Inflammatory macrophage (primary cell): ENCODE results near the gene DBF4B.
"Not testable (repeated sequence)": the region's sequence is repeated elsewhere in the genome, so short reads cannot be mapped to it uniquely, and the experiment has no call there.

ENCODE experiments used
- DNase-seq, 2 donors: peaks; one replicate each; pipeline ENCODE4 v3.0.0-alpha.2; 2020 to 2022
- total RNA-seq, 18 experiments: gene quantifications; one replicate each; lab custom pipeline; 2026; ENCODE audit warnings: mixed read lengths in 6 of 18, inconsistent platforms in 2 of 18; lab: John Stamatoyannopoulos, UW

The DBF4B gene, protein sequence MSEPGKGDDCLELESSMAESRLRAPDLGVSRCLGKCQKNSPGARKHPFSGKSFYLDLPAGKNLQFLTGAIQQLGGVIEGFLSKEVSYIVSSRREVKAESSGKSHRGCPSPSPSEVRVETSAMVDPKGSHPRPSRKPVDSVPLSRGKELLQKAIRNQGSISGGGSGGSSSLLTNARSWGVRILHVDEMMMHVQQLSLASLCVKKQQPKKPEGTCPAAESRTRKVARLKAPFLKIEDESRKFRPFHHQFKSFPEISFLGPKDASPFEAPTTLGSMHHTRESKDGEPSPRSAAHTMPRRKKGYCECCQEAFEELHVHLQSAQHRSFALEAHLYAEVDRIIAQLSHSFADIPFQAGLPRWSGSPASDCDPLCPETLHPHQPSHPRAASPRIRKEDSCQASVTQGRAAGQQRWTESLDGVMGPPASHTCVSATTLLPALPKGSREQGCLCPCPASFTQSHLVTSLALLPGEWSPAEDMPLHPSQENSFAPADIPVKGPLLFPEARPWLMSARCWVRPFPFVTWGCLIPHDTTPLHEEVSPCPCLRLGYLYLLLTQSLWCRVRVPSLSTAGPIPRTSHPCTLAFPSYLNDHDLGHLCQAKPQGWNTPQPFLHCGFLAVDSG
- total RNA-seq: 2.1 to 9.9 (median 5.8) reads per million in 18 experiments

DNA sequence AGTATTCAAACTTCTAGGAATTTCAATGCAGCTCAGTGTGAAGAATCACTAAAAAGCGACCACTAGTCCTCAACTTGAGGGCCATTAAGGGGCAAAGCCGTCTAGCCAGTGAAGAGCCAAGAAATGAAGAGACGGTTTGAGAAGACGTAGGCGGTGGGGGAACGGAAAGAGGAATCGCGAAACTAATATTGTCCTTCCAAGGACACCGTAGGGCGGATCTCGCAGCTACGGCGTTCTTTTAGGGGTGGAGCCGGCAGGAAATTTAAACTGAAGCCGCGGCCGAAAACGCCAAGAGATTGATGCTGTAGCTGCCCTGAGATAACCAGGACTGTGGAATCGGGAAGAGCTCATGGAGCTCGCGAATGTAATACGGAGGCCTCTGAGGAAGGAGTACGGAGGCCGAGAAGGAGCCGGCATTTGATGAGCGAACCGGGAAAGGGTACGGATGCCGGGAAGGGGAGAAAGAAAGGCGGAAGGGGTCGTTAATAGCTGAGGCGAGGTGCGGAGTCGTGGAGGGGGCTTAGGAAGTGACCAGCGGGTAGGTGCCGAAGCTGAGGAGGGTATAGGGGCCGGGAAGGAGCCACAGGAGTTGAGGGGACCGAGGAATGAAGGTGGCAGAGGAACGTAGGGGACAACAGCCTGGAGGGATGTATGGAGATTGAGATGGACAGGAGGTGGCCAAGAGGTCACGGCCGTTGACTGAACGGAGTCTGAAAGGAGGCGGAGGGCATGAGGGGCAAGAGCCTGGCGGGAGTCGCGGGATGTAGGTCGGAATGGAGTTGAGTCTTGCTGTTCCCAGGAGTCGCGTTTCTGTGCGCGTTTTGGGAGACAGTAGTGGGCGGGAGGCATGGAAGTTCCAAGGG is at the start of gene DBF4B:
Gene DBF4B (plus strand): TSS at position 265 of the 863 bp plus-strand sequence. CDS start 156 bp downstream, at position 421.
- peak; percentile 94 to 95 for DNase-seq

DNA sequence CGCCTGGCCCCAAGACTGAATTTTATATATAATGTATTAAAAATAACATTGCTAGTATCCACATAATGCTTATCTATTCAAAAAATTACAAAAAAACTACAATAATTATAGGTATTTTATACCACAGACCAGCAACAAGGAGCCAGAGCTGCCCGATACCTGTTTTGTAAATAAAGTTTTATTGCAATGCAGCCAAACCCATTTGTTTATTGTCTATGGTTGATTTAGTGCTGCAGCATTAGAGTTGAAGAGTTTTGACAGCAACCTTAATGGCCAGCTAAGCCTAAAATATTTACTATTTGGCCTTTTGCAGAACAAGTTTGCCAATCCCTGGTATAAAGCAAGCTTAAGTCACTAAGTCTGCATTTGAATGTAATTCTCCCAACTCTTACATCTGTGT is 46.6 kb upstream of the DBF4B start:
- DNase-seq: no peak

DNA sequence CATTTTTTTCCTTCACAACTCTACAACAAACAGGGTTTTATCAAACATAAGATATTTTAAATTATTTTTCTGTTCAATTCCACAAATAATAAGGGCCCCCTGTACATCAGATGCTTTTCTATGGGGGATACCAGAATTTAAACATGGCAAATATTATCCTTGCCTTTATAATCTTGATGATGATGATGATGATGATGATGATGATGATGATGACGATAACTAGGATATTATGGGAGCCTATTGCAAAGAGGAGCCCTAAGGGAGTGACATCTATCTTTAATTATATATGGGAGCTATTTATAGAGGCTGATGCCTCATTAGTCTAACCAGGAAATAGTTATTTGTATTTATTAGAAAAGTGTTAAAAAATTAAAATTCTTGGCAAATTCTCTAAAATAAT is 45.4 kb upstream of the DBF4B start:
- DNase-seq: no peak

DNA sequence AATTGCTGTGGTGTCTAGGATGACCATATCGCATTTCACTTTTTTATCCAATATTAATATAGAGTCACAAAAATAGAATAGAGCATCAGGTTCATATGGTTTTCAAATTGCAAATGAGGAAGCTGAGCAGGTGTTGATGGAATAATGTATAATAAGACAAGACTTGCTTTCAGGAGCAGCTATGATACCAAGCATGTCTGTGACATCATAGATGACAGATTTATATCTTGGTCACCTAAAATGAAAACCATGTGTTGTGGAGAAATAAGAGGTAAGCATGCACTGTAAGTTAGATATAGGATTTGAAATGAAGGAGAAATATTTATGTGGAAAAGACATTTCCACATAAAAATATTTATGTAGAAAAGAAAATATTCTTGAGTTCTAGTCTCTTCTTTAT is 43.6 kb upstream of the DBF4B start:
- no peak for DNase-seq

DNA sequence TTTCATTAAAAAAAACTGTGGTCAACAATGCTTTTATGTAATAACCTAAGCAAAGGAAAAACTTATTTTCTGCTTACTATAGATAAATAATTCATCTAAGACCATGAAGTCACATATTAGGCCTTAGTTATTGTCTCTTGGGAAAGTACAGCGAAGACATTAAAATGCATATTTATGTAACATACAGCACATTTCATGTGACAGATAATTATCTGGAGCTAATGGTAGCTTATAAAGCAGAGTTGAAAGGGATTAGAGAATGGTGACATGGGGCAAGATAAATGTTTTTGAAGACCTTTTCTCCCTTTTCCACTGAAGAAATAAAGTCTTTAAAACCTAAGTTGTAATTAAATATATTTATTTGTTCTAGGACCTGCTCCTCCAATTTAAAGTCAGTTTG is 42.5 kb upstream of the DBF4B start:
- no peak for DNase-seq

DNA sequence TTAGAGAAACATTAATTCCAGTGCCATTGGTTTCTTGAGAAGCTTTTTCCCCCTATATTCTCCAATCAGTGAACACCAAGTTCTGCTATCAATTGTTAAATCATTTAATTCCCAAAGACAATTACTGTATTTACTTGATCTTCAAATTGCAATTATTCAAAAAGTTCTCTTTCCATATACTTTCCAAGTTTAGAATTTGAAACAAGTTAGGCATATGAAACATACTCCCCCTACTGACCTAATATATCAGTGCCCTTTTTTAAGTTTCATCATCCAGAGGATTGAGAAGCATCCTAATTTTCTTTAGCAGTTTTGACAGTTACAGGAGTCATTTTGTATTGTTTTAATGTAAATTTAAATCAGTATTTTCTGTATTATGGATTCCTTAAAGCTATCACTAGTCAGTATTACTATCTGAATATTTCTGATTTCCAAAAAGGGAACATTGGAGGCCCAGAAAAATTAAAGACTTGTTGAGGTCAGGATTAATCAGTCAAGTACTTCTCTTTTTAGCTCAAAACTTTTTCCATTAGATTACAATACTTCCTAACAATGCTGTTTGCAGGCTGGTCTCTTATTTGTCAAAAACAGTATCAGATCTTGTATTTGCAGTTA is 35.9 kb upstream of the DBF4B start:
- DNase-seq: peak in 1 of 2 donors; percentile 54

DNA sequence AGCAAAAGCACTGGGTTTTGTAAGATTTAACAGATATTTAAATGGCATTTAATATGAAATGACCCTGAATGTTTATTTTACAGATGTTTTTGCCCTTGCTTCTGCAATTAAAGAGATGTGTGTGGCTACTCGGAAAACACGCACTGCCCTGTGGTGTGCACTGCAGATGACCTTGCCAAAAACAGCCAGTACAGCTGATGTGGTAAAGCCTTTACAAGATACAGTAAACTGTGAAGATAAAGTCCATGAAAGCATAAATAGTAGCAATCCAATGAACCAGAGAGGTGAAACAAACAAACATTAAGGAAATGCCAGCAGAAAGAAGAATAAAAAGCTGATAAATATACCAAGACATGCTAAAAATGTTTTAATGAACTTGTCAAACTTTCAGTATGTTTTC is 34.6 kb upstream of the DBF4B start:
- DNase-seq: no peak

DNA sequence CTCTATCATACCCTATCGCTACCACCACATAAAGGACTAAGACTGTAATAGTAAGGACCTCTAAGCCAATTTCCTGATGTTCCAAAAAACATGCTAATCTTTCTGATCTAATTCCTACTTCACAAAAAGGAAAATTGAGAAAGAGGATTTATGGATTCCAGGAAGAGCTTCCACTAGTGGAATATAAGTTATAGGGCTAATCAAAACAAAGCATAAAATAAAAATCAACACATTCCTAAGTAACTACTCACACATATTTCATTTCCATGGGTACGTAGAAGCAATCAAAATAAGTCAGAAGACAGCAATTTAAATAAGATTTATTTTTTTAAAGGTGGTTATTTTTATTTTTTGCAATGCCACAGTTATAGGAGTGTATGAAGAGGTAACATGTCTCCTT is 31.3 kb upstream of the DBF4B start:
- DNase-seq: no peak

DNA sequence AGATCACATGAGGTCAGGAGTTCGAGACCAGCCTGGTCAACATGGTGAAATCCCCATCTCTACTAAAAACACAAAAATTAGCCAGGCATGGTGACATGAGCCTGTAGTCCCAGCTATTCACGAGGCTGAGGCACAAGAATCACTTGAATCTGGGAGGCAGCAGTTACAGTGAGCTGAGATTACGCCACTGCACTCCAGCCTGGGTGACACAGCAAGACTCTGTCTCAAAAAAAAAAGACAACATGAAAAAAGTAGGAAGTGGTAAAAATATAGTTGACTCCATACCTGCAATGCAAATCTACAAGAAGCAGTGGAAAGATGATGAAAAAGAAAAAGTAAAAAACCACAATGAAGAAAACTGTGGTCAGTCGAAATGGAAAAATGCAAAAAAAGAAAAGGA is 25.2 kb upstream of the DBF4B start:
- peak; percentile 59 to 75 for DNase-seq

DNA sequence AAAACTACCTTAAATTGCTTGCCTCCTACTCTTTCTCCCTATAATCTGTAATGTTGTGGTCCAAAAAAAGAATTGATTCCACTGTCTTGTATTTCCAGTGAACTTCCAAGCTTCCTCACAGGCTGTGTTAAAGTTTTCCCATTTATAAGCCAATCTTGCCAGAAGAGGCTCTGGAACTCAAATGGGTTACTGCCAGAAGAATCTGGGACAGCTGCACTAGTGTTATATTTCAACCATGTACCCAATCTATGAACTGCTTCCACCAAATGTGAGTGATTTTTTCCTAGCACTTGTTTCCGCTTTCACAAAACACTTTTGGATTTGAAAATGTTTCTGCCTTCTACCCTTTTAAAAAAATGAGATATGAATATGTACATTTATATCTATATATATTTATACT is 20.7 kb upstream of the DBF4B start:
- no peak for DNase-seq

DNA sequence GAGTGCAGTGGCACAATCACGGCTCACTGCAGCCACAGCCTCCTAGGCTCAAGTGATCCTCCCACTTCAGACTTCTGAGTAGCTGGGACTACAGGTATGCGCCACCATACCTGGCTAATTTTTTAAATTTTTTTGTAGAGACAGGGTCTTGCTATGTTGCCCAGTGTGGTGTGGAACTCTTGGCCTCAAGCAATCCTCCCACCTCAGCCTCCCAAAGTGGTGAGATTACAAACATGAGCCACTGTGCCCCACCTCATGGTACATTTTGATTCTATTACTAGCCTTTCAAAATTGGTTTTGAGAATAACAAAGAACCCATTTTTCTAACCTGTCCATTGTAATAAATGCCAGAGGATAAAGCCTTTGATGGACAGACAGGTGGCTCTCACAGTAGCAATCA is 20.3 kb upstream of the DBF4B start:
- DNase-seq: no peak

DNA sequence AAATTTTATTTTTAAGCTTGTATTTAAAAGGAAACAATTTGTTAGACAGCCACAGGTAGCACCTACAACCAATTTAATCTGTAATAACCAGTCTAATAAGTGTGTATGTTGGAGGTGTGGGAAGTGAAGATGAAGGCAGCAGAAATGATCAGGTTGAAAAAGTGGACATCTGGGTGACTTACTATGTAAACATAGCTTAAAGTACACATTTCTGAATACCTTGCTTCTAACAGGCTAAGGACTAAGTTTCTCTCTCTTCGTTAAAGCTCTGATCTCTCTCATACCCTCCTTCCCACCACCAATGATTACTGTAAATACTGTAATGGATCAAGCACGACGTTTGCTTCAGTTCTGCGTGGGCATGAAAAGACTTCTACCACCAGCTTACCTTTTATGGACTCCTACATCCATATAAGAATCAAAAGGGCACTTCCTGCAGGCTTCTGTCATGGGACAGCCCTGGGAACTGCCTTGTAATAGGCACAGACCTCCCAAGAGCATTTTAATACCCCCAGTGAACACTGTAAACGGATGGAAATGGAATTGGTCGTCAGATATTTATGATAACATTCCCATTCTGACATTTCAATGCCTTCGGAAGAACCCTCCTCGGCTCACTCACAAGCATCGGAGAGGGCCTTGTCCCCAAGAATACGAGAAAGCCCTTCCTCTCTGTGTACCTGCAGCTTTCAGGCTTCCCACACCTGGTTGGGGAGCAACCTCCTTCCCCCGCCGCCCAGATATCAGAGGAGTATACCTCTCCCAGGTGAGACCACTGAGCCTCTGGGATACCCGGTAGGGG is 19.6 kb upstream of the DBF4B start:
- DNase-seq: no peak

DNA sequence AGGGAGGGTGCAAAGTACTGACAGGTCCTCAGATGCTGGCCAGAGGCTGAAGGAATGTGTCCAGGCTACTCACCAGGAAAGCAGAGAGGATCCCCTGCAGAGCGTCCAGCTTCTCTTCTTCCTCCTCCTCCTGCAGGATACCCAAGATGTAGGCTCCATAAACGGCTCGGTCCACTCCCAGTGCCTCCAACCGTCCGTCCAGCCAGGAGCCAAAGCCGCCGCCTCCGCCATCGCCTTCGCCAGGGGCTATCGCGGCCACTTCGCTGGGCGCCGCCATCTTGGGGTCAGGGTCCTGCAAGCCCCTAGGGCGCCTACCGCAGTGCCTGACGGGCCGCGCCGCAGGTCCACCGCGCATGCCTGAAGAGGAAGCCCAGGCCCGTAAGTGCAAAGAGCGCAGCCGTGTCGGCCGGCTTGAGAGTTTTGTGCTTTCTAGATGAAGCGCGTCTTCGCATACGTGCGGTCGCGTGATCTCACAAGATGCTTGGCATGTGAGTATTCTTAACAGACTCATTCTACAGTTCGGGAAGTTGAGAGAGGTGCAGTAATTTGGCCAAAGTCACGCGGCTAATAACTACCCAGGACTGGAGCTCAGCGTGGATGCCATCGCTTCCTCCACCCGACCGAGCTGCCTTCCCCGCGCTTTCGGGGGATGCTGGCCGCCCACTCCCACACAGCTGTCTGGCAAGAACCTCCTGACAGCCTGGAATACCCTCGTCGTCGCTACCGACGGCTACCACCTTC is 18.8 kb upstream of the DBF4B start, which contains the start of gene CCDC43:
Gene CCDC43 (minus strand): TSS at position 300 of the 741 bp plus-strand sequence. CDS start 23 bp downstream, at position 277.
- peak; percentile 93 to 95 for DNase-seq

DNA sequence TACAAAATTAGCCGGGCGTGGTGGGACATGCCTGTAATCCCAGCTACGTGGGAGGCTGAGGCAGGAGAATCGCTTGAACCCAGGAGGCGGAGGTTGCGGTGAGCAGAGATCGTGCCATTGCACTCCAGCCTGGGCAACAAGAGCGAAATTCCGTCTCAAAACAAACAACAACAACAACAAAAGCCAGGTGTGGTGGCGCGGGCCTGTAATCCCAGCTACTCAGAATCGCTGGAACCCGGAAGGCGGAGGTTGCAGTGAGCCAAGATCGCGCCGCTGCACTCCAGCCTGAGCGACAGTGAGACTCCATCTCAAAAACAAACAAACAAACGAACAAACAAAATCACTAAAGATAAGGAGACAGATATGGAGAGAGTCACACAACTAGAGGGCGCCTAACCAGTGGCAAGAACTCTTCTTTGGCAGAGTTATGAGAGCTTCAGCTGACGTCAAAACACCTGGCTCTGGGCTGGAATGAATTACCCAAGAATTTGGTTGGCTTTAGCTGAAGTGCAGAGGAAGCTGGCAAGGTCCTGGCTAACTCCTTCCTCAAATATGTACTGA is 17.6 kb upstream of the DBF4B start:
- peak in 1 of 2 donors; percentile 3 for DNase-seq

DNA sequence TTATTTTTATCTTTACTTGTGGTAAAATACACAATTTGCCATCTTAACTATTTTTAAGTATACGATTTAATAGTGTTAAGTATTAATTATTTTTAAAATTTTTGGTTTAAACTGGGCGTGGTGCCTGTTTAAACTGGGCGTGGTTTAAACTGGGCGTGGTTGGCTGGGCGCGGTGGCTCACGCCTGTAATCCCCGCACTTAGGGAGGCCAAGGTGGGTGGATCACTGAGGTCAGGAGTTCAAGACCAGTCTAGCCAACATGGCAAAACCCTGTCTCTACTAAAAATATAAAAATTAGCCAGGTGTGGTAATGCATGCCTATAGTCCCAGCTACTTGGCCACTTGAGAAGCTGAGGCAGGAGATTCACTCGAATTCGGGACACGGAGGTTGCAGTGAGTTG is 14.9 kb upstream of the DBF4B start:
- no peak for DNase-seq

DNA sequence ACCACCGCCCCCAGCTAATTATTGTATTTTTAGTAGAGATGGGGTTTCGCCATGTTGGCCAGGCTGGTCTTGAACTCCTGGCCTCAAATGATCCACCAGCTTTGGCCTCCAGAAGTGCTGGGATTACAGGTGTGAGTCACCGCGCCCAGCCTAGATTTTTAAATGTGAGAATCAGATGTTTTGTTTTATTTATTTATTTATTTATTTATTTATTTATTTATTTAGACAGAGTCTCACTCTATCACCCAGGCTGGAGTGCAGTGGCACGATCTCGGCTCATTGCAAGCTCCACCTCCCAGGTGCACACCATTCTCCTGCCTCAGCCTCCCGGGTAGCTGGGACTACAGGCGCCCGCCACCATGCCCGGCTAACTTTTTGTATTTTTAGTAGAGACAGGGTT is 8.2 kb upstream of the DBF4B start:
- not testable (repeated sequence) for DNase-seq

DNA sequence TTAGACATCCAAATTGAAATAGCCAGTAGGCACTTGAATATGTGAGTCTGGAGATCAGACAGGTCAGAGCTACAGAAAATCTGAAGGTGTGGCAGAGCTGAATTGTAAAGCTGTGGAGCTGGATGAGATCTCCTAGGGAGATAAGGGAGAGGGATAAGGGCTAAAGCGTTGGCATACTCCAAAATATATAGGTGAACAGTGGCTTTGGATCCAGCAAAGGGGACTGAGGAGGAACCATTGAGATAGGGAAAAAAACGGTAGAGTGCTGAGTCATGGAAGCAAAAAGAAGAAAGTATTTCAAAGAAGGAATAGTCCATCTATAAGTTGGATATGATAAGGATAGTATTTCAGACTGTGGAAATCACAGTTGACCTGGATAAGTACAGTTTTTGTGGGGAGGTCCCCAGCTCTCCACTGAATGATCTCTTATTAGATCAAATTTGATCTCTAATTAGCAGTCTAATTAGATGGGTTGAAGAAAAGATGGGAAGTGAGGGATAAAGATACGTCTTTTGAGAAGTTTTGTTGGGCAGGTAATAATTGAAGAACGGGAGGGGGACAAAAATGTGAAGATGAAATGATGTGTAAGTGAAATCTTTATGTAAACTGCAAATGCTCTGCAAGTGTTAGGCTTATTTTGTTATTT is 587 bp upstream of the DBF4B start:
- DNase-seq: no peak

DNA sequence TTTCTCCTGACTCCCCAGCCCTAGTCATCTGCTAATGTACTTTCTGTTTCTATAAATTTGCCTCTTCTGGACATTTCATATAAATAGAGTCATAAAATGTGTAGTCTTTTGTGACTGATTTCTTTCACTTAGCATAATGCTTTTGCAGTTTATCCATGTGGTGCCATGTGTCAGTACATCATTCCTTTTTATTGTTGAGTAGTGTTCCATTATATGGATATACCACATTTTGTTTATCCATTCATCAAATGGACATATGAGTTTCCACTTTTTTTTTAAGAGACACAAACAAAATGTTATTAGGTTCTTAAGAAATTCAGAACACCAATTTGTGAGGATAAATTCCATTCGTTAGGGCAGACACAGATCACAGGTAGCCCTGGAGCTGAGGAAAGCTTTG is 11.0 kb downstream of the DBF4B start:
- no peak for DNase-seq

DNA sequence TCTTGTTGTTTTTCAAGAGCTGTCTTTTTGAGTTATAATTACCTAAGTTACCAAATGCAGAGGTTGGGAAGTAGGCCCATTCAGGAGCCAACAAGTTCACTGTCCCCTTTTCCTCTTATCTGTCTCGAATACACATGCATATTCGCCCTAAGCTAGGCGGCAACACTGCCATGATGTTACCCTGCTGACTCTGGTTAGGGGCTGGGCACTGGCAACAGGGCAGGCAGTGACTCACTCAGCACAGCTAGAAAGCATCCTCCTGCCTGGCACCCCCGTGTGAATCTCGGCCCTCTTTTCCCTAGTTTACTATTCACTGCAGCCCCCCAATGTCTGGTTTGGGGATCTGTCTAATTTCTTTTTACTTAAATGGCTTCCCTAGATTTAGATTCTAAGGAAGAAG is 13.8 kb downstream of the DBF4B start:
- no peak for DNase-seq

DNA sequence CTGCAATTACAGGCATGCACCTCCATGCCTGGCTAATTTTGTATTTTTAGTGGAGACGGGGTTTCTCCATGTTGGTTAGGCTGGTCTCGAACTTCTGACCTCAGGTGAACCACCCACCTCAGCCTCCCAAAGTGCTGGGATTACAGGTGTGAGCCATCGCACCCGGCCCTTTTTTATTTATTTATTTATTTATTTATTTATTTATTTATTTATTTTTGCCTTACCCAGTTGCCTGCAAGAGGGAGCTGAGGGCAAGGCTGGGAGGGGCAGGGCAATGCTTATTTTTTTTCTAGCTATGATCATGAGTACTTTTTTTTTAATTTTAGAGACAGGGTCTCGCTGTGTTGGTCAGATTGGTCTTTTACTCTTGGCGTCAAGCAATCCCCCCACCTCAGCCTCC is 17.7 kb downstream of the DBF4B start:
- DNase-seq: not testable (repeated sequence)
